Measurements from ENCODE around the gene WWP2. TPM values are rescaled to one million over a fixed set of nuclear protein-coding genes. Genes with fewer than 3 reads are reported as not detected.
"Not testable (repeated sequence)": the region's sequence is repeated elsewhere in the genome, so short reads cannot be mapped to it uniquely, and the experiment has no call there.

The WWP2 gene
- total RNA-seq, 3 donors from 2014 or later (not counting 1 experiment from before 2014, with no cell fraction given), result 72.8 to 95.6 (median 81.6) TPM

DNA sequence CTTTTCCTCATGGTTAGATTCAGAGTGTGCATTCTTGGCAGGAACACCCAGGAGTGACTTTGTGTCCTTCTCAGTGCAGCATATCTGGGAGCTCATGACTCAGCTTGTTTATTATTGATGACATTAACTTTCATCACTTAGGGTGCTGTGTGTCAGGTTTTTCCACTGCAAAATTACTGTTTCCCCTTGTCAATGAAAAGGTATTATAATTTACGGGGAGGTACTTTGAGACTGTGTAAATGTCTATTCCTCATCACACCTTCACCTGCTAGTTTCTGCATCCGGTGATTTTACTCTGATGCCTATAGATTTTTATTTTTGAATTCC is 50.5 kb downstream of the WWP2 start:
- Histone ChIP-seq H3K27ac (ENCODE audit: low read length) (no peak overlapping the region), H3K36me3 (ENCODE audit: control insufficient read depth, insufficient read depth, low read length) (peaks cover 25% of the 10 kb centered on the region), H3K4me3 (ENCODE audit: low read length) (no peak overlapping the region), H3K4me1 (ENCODE audit: control insufficient read depth, insufficient read depth, low read length) (no peaks in the 10 kb centered on the region), H3K27me3 (ENCODE audit: control insufficient read depth, insufficient read depth, low read length) (no peaks in the 10 kb centered on the region), H3K9me3 (ENCODE audit: control insufficient read depth, insufficient read depth, low read length) (no peaks in the 10 kb centered on the region)
- no CpG with 5 or more reads among the region's 2 CpGs for WGBS (ENCODE audit: insufficient coverage)
- Mint-ChIP-seq H3K27me3 (ENCODE audit: low read depth in 2 of 2) (no peaks in the 10 kb centered on the region), H3K27ac (no peak overlapping the region), H3K9me3 (no peaks in the 10 kb centered on the region), H3K4me3 (no peak overlapping the region), H3K36me3 (no peaks in the 10 kb centered on the region), H3K4me1 (peaks cover 0 to 5% of the 10 kb centered on the region in 2 donors)
- intact Hi-C loops (cut with micrococcal nuclease), result no loop called here
- TF ChIP-seq, protein P1, sequence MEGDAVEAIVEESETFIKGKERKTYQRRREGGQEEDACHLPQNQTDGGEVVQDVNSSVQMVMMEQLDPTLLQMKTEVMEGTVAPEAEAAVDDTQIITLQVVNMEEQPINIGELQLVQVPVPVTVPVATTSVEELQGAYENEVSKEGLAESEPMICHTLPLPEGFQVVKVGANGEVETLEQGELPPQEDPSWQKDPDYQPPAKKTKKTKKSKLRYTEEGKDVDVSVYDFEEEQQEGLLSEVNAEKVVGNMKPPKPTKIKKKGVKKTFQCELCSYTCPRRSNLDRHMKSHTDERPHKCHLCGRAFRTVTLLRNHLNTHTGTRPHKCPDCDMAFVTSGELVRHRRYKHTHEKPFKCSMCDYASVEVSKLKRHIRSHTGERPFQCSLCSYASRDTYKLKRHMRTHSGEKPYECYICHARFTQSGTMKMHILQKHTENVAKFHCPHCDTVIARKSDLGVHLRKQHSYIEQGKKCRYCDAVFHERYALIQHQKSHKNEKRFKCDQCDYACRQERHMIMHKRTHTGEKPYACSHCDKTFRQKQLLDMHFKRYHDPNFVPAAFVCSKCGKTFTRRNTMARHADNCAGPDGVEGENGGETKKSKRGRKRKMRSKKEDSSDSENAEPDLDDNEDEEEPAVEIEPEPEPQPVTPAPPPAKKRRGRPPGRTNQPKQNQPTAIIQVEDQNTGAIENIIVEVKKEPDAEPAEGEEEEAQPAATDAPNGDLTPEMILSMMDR (IDR thresholded peaks at IDR 0.05), result no peak
- ATAC-seq (no peak), DNase-seq (no peak)

DNA sequence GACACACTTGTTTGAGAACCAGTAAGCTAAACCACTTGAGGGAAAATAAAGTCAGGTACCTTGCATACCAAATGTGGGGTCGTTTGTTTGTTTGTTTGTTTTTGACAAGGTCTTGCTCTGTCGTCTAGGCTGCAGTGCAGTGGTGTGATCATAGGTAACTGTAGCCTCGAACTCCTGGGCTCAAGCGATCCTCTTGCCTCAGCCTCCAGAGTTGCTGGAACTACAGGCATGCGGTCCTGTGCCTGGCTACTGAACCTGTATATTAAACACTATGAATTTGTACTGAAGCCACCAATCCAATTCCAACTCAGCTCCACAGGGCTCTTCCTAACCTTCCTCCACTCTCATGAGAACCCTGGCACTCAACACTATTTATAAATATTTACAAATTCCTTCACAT is 51.9 kb downstream of the WWP2 start:
- H3K36me3 Mint-ChIP-seq, result peaks cover 8% of the 10 kb centered on the region
- DNase-seq, result no peak
- H3K27me3 ChIP-seq (ENCODE audit: control insufficient read depth, insufficient read depth, low read length), result no peaks in the 10 kb centered on the region

DNA sequence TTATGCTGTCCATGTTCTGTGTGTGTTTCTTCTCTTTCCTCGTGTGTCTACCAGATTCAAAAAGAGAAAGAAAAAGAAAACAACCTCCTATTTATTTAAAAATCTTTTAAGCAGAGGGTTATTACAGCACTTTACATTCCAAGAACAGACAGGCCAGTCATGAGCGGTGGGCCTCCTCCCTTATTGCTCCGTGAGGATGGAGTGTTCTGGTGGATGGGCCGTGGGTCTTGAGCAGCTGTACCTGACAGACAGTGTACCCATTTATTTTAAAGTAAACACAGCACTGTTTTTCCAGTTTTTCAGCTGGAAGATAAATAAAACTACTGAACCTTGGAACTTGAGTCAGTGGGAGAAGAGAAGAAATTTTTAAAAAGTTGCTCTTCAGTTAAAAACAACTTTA is 52.4 kb downstream of the WWP2 start:
- whole genome bisulfite sequencing (ENCODE audit: insufficient coverage), result 86% methylated on average over 4 of the region's 4 CpGs
- Histone ChIP-seq H3K4me3 (ENCODE audit: low read length) (no peak overlapping the region), H3K36me3 (ENCODE audit: control insufficient read depth, insufficient read depth, low read length) (peaks cover 21% of the 10 kb centered on the region), H3K27ac (ENCODE audit: low read length) (no peak overlapping the region), H3K4me1 (ENCODE audit: control insufficient read depth, insufficient read depth, low read length) (no peaks in the 10 kb centered on the region), H3K27me3 (ENCODE audit: control insufficient read depth, insufficient read depth, low read length) (no peaks in the 10 kb centered on the region), H3K9me3 (ENCODE audit: control insufficient read depth, insufficient read depth, low read length) (no peaks in the 10 kb centered on the region)
- Mint-ChIP-seq H3K9me3 (peaks cover 0 to 4% of the 10 kb centered on the region in 2 donors), H3K27me3 (ENCODE audit: low read depth in 2 of 2) (no peaks in the 10 kb centered on the region), H3K27ac (no peak overlapping the region), H3K4me3 (no peak overlapping the region), H3K4me1 (peaks cover 5 to 9% of the 10 kb centered on the region in 2 donors), H3K36me3 (peaks cover 13% of the 10 kb centered on the region)
- TF ChIP-seq, protein P1 (IDR thresholded peaks at IDR 0.05), result no peak
- ATAC-seq, result no peak
- intact Hi-C loops (cut with micrococcal nuclease), result no loop called here
- DNase-seq, result no peak

More for the DNA sequence above, 51.9 kb downstream of the WWP2 start:
- H3K4me1 ChIP-seq (ENCODE audit: control insufficient read depth, insufficient read depth, low read length), result no peaks in the 10 kb centered on the region
- H3K27ac ChIP-seq (ENCODE audit: low read length), result no peak overlapping the region
- H3K4me3 Mint-ChIP-seq, result no peak overlapping the region
- no peaks in the 10 kb centered on the region for H3K9me3 ChIP-seq (ENCODE audit: control insufficient read depth, insufficient read depth, low read length)
- TF ChIP-seq, protein P1 (IDR thresholded peaks at IDR 0.05), result no peak
- H3K27ac Mint-ChIP-seq, result no peak overlapping the region
- ATAC-seq, result no peak
- peaks cover 0 to 4% of the 10 kb centered on the region in 2 donors for H3K9me3 Mint-ChIP-seq
- H3K27me3 Mint-ChIP-seq (ENCODE audit: low read depth in 2 of 2), result no peaks in the 10 kb centered on the region
- H3K36me3 ChIP-seq (ENCODE audit: control insufficient read depth, insufficient read depth, low read length), result peaks cover 21% of the 10 kb centered on the region
- H3K4me1 Mint-ChIP-seq, result peaks cover 5 to 7% of the 10 kb centered on the region in 2 donors
- WGBS (ENCODE audit: insufficient coverage), result 94% methylated on average over 5 of the region's 5 CpGs
- H3K4me3 ChIP-seq (ENCODE audit: low read length), result no peak overlapping the region
- intact Hi-C loops (cut with micrococcal nuclease), result no loop called here

DNA sequence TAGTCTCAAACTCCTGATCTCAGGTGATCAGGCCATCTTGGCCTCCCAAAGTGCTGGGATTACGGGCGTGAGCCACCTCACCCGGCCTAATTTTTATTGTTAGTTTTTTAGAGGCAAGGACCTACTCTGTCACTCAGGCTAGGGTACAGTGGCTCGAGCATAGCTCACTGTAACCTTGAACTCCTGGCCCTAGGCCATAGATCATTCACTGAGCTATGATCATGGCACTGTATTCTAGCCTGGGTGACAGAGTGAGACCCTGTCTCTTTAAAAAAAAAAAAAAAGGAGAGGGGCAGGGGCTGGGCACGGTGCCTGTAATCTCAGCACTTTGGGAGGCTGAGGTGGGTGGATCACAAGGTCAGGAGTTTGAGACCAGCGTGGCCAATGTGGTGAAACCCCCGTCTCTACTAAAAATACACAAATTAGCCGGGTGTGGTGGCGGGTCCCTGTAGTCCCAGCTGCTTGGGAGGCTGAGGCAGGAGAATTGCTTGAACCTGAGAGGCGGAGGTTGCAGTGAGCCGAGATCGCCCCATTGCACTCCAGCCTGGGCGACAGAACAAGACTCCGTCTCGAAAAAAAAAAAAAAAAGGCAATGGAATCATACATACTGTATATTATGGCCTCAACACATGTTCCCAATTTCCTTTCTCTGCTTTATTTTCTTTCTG is 53.2 kb downstream of the WWP2 start:
- 91% methylated on average over 14 of the region's 15 CpGs for WGBS (ENCODE audit: insufficient coverage)
- H3K4me1 ChIP-seq (ENCODE audit: control insufficient read depth, insufficient read depth, low read length); H3K9me3 ChIP-seq (ENCODE audit: control insufficient read depth, insufficient read depth, low read length); H3K27me3 ChIP-seq (ENCODE audit: control insufficient read depth, insufficient read depth, low read length); H3K9me3 Mint-ChIP-seq; H3K27ac Mint-ChIP-seq; DNase-seq; intact Hi-C loops (cut with micrococcal nuclease); H3K4me1 Mint-ChIP-seq; H3K4me3 Mint-ChIP-seq; H3K4me3 ChIP-seq (ENCODE audit: low read length); H3K27ac ChIP-seq (ENCODE audit: low read length); ATAC-seq; H3K27me3 Mint-ChIP-seq (ENCODE audit: low read depth in 2 of 2): not testable (repeated sequence)
- peaks cover 18% of the 10 kb centered on the region for H3K36me3 ChIP-seq (ENCODE audit: control insufficient read depth, insufficient read depth, low read length)
- peaks cover 13% of the 10 kb centered on the region for H3K36me3 Mint-ChIP-seq
